B cell (primary cell): ENCODE measurements around the gene TMPRSS11E. TPM values are rescaled to one million over a fixed set of nuclear protein-coding genes. Genes with fewer than 3 reads are reported as not detected.

Experiments
- ATAC-seq: fragments of 200-7000 bp; cut with Tn5 transposase; one replicate; pipeline ENCODE4 v1.10.0; 2021; ENCODE audit warnings: low read depth, mild to moderate bottlenecking, moderate number of reproducible peaks, moderate library complexity
- CTCF ChIA-PET: fragments of 350-600 bp; sonication (Branson Sonifier 250); formaldehyde crosslinking; loops from one replicate; lab custom pipeline; 2021; ENCODE audit warnings: antibody characterized with exemption, inconsistent platforms; lab: Charles Lee
- POLR2A ChIA-PET: fragments of 350-600 bp; sonication (Branson Sonifier 250); formaldehyde crosslinking; loops from one replicate; lab custom pipeline; 2021; ENCODE audit warnings: antibody characterized with exemption; lab: Charles Lee
- DNase-seq: peaks from one replicate; pipeline ENCODE4 v3.0.0; 2013
- H2AFZ ChIP-seq: 2 replicates; pipeline ENCODE4 v1.6.1; 2012; ENCODE audit warnings: mild to moderate bottlenecking, low read depth, low read length; ENCODE audit not compliant: insufficient read depth, poor library complexity, severe bottlenecking
- H3K27ac ChIP-seq, 2 donors: 1 replicate in 1 of 2; 2 replicates in 1 of 2; pipeline ENCODE4 v1.5.1; 2012 to 2013; ENCODE audit warnings: low read length in 2 of 2, mild to moderate bottlenecking in 2 of 2, moderate library complexity in 1 of 2
- H3K27me3 ChIP-seq, 4 experiments: fragments of 200-600 bp in 1 of 4; sonication (generic) in 1 of 4; replicated peaks in 1 of 4; 1 replicate in 2 of 4; 2 replicates in 2 of 4; pipeline versions ENCODE4 v1.6.1 to v1.7.0; 2013 to 2016; ENCODE audit warnings: low read length in 3 of 4, mild to moderate bottlenecking in 2 of 4, mixed read lengths in 1 of 4, moderate library complexity in 1 of 4; ENCODE audit not compliant: insufficient read depth in 4 of 4, control insufficient read depth in 3 of 4; ENCODE audit errors: control extremely low read depth in 1 of 4
- H3K36me3 ChIP-seq, 2 experiments: replicated peaks in 1 of 2; 1 replicate in 1 of 2; 2 replicates in 1 of 2; pipeline versions ENCODE4 v1.6.1 to v1.7.1; 2013; ENCODE audit warnings: low read length in 1 of 2; ENCODE audit not compliant: insufficient read depth in 2 of 2, control insufficient read depth in 1 of 2; ENCODE audit errors: control extremely low read depth in 1 of 2, extremely low read depth in 1 of 2
- H3K4me1 ChIP-seq, 2 donors: fragments of 200-600 bp in 1 of 2; sonication (generic) in 1 of 2; 1 replicate in 1 of 2; 2 replicates in 1 of 2; pipeline versions ENCODE4 v1.5.1 to v1.6.1; 2013 to 2017; ENCODE audit warnings: low read length in 2 of 2; ENCODE audit not compliant: control insufficient read depth in 2 of 2, insufficient read depth in 2 of 2
- H3K4me2 ChIP-seq: replicated peaks from 2 replicates; pipeline ENCODE3; 2012; ENCODE audit warnings: mild to moderate bottlenecking, low read depth, low read length; ENCODE audit not compliant: poor library complexity, severe bottlenecking
- H3K4me3 ChIP-seq, 5 experiments: fragments of 200-600 bp in 1 of 5; sonication (generic) in 1 of 5; 1 replicate in 3 of 5; 2 replicates in 2 of 5; pipeline versions ENCODE4 v1.5.1 to v1.7.0; 2011 to 2016; ENCODE audit warnings: low read length in 4 of 5, mild to moderate bottlenecking in 4 of 5, low read depth in 2 of 5, control low read depth in 1 of 5, moderate library complexity in 1 of 5; ENCODE audit not compliant: insufficient read depth in 1 of 5; ENCODE audit errors: control extremely low read depth in 1 of 5, extremely low read depth in 1 of 5
- H3K79me2 ChIP-seq: fragments of 200-600 bp; sonication (generic); one replicate; pipeline ENCODE4 v1.6.0; 2016; ENCODE audit warnings: low read length; ENCODE audit not compliant: control insufficient read depth, insufficient read depth
- H3K9ac ChIP-seq: fragments of 200-600 bp; sonication (generic); 2 replicates; pipeline ENCODE4 v1.6.1; 2017; ENCODE audit warnings: mild to moderate bottlenecking, low read length, moderate library complexity
- H3K9me3 ChIP-seq, 3 donors: one replicate each; pipeline versions ENCODE4 v1.6.1 to v1.7.1; 2013; ENCODE audit warnings: low read length in 2 of 3; ENCODE audit not compliant: control insufficient read depth in 2 of 3, insufficient read depth in 1 of 3; ENCODE audit errors: control extremely low read depth in 1 of 3
- H4K20me1 ChIP-seq: 2 replicates; pipeline ENCODE4 v1.6.0; 2012; ENCODE audit warnings: mild to moderate bottlenecking, low read length; ENCODE audit not compliant: insufficient read depth, control insufficient read depth, poor library complexity, severe bottlenecking
- H3K27ac Mint-ChIP-seq: one replicate; pipeline ENCODE4 v1.8.0; 2021; ENCODE audit warnings: mixed read lengths
- H3K27me3 Mint-ChIP-seq: one replicate; pipeline ENCODE4 v1.8.0; 2021; ENCODE audit warnings: mixed read lengths
- H3K4me1 Mint-ChIP-seq: one replicate; pipeline ENCODE4 v1.8.0; 2021; ENCODE audit warnings: mixed read lengths
- H3K4me3 Mint-ChIP-seq: one replicate; pipeline ENCODE4 v1.8.0; 2021; ENCODE audit warnings: mixed read lengths
- H3K9me3 Mint-ChIP-seq: one replicate; pipeline ENCODE4 v1.8.0; 2022; ENCODE audit warnings: mixed read lengths; ENCODE audit not compliant: insufficient read depth
- EZH2 ChIP-seq: IDR thresholded peaks from 2 replicates; pipeline ENCODE4 v1.6.1; 2012; ENCODE audit warnings: borderline replicate concordance, low read depth, mild to moderate bottlenecking, moderate library complexity, low read length; ENCODE audit not compliant: insufficient read depth, poor library complexity, severe bottlenecking
- WGBS: methylation state at CpG from one replicate; pipeline ENCODE4 v1.1.5; 2013; ENCODE audit warnings: missing lambda C conversion rate; ENCODE audit not compliant: insufficient coverage; 5-methylcytosine and 5-hydroxymethylcytosine counted together
- intact Hi-C: fragments of 100-400 bp; cut with micrococcal nuclease; formaldehyde crosslinking; loops from one replicate; pipeline ENCODE4 v1.10.0; 2022
- polyA plus RNA-seq: library from polyadenylated mRNA; depleted of rRNA; stranded (reverse); fragments of >200 nt; gene quantifications from 2 replicates; pipeline ENCODE4 v1.2.3, GENCODE V29; 2012
- total RNA-seq, 2 donors: library from RNA; stranded (reverse); fragments of 120-200 nt in 1 of 2; gene quantifications; 1 replicate in 1 of 2; 2 replicates in 1 of 2; pipeline versions ENCODE4 v1.2.3 to v1.2.4, GENCODE V29; 2013 to 2022
- TF ChIP-seq, protein P1 (sequence below): fragments of 200-600 bp; IDR thresholded peaks from one replicate; pipeline ENCODE4 v1.8.0; 2022; ENCODE audit warnings: antibody characterized with exemption, mild to moderate bottlenecking

TMPRSS11E gene
- total and polyA plus RNA-seq, 2 donors (not counting 1 experiment from before 2014, with no cell fraction given) = 0.06 TPM; not detected in 1

DNA sequence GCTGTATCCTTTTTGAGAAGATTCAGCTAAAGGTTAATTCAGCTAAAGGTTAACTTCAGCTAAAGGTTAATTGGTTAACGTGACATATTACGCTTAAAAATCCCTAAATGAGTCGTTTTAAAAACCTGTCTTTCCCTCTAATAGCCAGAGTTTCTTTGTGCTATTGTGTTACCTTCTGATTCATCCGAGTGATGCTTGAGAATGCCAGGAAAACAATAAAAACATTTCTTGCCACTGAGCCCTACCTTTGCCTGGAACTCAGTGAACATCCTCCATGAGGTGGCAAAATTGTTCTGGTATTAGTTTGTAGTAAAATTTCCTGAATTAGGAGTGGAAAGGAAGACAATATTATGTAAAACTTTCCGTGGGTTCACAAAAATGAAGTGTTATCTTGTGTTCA lies 13.7 kb upstream of the TMPRSS11E start:
- no peak overlapping the region for H3K4me3 Mint-ChIP-seq
- no peaks in the 10 kb centered on the region for H3K9me3 Mint-ChIP-seq

DNA sequence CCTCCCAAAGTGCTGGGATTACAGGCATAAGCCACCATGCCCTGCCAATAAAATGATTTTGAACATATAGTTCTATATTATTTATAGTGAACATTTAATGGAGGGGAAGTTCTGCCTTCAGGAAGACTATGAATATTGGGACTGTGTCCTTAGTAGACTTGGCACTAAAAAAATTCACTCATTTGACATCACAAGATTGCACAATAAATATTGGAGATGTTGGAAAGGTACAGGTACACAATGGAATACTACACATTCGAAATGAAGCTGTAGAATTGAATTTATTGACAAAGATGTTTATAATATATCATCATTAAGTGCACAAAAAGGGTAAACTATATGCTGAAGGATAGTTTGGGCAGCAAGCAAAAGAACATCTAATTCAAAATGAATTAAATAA lies 13.0 kb upstream of the TMPRSS11E start:
- H3K27me3 Mint-ChIP-seq = peaks cover 3% of the 10 kb centered on the region
- Histone ChIP-seq H3K4me3 (no peak overlapping the region), H3K27me3 (no peaks in the 10 kb centered on the region), H3K36me3 (no peaks in the 10 kb centered on the region), H3K9me3 (no peaks in the 10 kb centered on the region), H3K9ac (no peak overlapping the region), H3K79me2 (no peaks in the 10 kb centered on the region), H3K4me2 (no peak overlapping the region), H3K4me1 (peaks cover 12 to 20% of the 10 kb centered on the region in 2 donors), H3K27ac (no peak overlapping the region), H4K20me1 (no peaks in the 10 kb centered on the region), H2AFZ (no peak overlapping the region)
- no peaks in the 10 kb centered on the region for H3K9me3 Mint-ChIP-seq
- POLR2A ChIA-PET = no interaction called here
- DNase-seq (no peak), ATAC-seq (no peak)
- H3K4me3 Mint-ChIP-seq = no peak overlapping the region
- peaks cover 12% of the 10 kb centered on the region for H3K4me1 Mint-ChIP-seq
- intact Hi-C loops = no loop called here
- H3K27ac Mint-ChIP-seq = no peak overlapping the region
- no peak for TF ChIP-seq EZH2
- TF ChIP-seq, protein P1, sequence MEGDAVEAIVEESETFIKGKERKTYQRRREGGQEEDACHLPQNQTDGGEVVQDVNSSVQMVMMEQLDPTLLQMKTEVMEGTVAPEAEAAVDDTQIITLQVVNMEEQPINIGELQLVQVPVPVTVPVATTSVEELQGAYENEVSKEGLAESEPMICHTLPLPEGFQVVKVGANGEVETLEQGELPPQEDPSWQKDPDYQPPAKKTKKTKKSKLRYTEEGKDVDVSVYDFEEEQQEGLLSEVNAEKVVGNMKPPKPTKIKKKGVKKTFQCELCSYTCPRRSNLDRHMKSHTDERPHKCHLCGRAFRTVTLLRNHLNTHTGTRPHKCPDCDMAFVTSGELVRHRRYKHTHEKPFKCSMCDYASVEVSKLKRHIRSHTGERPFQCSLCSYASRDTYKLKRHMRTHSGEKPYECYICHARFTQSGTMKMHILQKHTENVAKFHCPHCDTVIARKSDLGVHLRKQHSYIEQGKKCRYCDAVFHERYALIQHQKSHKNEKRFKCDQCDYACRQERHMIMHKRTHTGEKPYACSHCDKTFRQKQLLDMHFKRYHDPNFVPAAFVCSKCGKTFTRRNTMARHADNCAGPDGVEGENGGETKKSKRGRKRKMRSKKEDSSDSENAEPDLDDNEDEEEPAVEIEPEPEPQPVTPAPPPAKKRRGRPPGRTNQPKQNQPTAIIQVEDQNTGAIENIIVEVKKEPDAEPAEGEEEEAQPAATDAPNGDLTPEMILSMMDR = no peak
- WGBS = no CpG with 5 or more reads among the region's 1 CpG
- CTCF ChIA-PET = no interaction called here

More for the DNA sequence above, 13.7 kb upstream of the TMPRSS11E start:
- no peak overlapping the region for H3K27ac Mint-ChIP-seq
- no peak overlapping the region for H3K4me2 ChIP-seq
- no CpG with 5 or more reads among the region's 5 CpGs for WGBS
- H4K20me1 ChIP-seq = no peaks in the 10 kb centered on the region
- no peak overlapping the region for H3K4me3 ChIP-seq
- H3K4me1 Mint-ChIP-seq = peaks cover 7% of the 10 kb centered on the region
- peaks cover 3% of the 10 kb centered on the region for H3K27me3 Mint-ChIP-seq
- H3K27ac ChIP-seq = no peak overlapping the region
- CTCF ChIA-PET = no interaction called here
- no peak overlapping the region for H2AFZ ChIP-seq
- POLR2A ChIA-PET = no interaction called here
- ATAC-seq (no peak), DNase-seq (no peak)
- no peaks in the 10 kb centered on the region for H3K79me2 ChIP-seq
- intact Hi-C loops = no loop called here
- no peaks in the 10 kb centered on the region for H3K27me3 ChIP-seq
- no peaks in the 10 kb centered on the region for H3K9me3 ChIP-seq
- TF ChIP-seq EZH2 = no peak
- TF ChIP-seq, protein P1 = no peak
- no peak overlapping the region for H3K9ac ChIP-seq
- peaks cover 8 to 13% of the 10 kb centered on the region in 2 donors for H3K4me1 ChIP-seq
- no peaks in the 10 kb centered on the region for H3K36me3 ChIP-seq
